Calu3 (cell line): ENCODE measurements around the gene KY. TPM values are rescaled to one million over a fixed set of nuclear protein-coding genes. Genes with fewer than 3 reads are reported as not detected.

Experiments
- BruUV-seq: library from RNA; stranded (reverse); fragments of 400-500 nt; replicated peaks from 2 replicates; lab custom pipeline; 2021; lab: Mats Ljungman, UMichigan
- CTCF ChIA-PET: fragments of 300-600 bp; sonication (Branson Sonifier 250); formaldehyde crosslinking; loops from one replicate; lab custom pipeline; 2022; ENCODE audit warnings: antibody characterized with exemption; lab: Charles Lee
- DNase-seq: peaks from one replicate; pipeline ENCODE4 v3.0.0; 2022
- H3K27ac Mint-ChIP-seq: one replicate; pipeline ENCODE4 v1.8.0; 2022; ENCODE audit warnings: mixed read lengths; ENCODE audit not compliant: unreplicated experiment
- H3K27me3 Mint-ChIP-seq: one replicate; pipeline ENCODE4 v1.8.0; 2022; ENCODE audit warnings: mixed read lengths; ENCODE audit not compliant: unreplicated experiment
- H3K36me3 Mint-ChIP-seq: one replicate; pipeline ENCODE4 v1.8.0; 2022; ENCODE audit warnings: mild to moderate bottlenecking, moderate library complexity, mixed read lengths; ENCODE audit not compliant: insufficient read depth, unreplicated experiment
- H3K4me1 Mint-ChIP-seq: one replicate; pipeline ENCODE4 v1.8.0; 2022; ENCODE audit warnings: mild to moderate bottlenecking, low read depth, mixed read lengths; ENCODE audit not compliant: unreplicated experiment
- H3K4me3 Mint-ChIP-seq: one replicate; pipeline ENCODE4 v1.8.0; 2022; ENCODE audit warnings: mild to moderate bottlenecking, low read depth, moderate library complexity, mixed read lengths; ENCODE audit not compliant: unreplicated experiment
- H3K9me3 Mint-ChIP-seq: one replicate; pipeline ENCODE4 v1.8.0; 2022; ENCODE audit warnings: low read depth, mixed read lengths; ENCODE audit not compliant: unreplicated experiment
- intact Hi-C: fragments of 100-400 bp; cut with micrococcal nuclease; formaldehyde crosslinking; loops from one replicate; pipeline ENCODE4 v1.10.0; 2022; ENCODE audit not compliant: unreplicated experiment
- total RNA-seq: library from RNA; stranded (reverse); gene quantifications from 2 replicates; pipeline ENCODE4 v1.2.3, GENCODE V29; 2022
- TF ChIP-seq, protein P1 (sequence below): fragments of 200-600 bp; IDR thresholded peaks from one replicate; pipeline ENCODE4 v1.8.0; 2022; ENCODE audit warnings: antibody characterized with exemption; ENCODE audit not compliant: unreplicated experiment

The KY gene
- total RNA-seq, 1 experiment from 2014 or later = not detected

DNA sequence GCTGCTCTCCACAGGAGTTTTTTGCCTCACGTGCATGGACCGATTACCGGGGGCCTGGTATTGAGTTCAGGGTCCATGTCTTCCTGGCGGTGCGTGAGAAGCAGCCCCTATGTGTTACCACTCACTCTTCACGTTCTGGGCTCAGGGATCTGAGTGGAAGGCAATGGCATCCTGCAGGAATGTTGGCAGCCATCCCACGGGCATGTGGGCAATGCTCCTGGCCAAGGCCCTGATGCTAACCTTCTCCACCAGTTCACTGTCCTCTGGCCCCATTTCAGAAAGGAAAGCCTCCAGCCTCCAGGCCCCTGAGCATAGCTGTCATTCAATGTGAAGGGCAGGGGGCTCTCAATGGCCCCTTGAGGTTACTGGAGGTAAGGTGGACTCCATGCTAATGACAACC is 43.0 kb upstream of the KY start:
- Mint-ChIP-seq H3K27me3 (peaks cover 82% of the 10 kb centered on the region), H3K4me1 (no peaks in the 10 kb centered on the region), H3K27ac (no peak overlapping the region), H3K4me3 (no peak overlapping the region), H3K36me3 (no peaks in the 10 kb centered on the region), H3K9me3 (no peaks in the 10 kb centered on the region)
- intact Hi-C loops = no loop called here
- CTCF ChIA-PET = no interaction called here
- no peak for DNase-seq
- no TSS peak for BruUV-seq
- TF ChIP-seq, protein P1, sequence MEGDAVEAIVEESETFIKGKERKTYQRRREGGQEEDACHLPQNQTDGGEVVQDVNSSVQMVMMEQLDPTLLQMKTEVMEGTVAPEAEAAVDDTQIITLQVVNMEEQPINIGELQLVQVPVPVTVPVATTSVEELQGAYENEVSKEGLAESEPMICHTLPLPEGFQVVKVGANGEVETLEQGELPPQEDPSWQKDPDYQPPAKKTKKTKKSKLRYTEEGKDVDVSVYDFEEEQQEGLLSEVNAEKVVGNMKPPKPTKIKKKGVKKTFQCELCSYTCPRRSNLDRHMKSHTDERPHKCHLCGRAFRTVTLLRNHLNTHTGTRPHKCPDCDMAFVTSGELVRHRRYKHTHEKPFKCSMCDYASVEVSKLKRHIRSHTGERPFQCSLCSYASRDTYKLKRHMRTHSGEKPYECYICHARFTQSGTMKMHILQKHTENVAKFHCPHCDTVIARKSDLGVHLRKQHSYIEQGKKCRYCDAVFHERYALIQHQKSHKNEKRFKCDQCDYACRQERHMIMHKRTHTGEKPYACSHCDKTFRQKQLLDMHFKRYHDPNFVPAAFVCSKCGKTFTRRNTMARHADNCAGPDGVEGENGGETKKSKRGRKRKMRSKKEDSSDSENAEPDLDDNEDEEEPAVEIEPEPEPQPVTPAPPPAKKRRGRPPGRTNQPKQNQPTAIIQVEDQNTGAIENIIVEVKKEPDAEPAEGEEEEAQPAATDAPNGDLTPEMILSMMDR = no peak

DNA sequence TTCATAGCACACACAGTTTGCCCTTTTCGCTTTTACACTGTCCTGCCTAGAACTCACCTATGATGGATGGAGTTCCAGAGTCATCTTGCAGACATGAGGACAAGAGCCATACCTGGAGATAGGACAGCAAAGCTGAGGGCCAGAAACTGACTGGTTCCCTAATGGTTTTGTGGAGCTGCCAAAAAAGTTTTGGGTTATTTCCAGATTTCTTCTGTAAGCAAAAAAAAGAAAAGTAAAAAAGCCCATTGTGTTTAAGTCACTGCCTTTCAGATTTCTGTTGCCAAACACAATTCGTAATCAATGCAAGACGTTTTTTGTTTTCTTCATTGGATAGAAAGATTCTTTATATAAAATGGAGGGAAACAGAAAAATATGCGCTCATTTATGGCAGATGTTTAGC is 42.4 kb upstream of the KY start:
- no peak overlapping the region for H3K27ac Mint-ChIP-seq
- CTCF ChIA-PET = no interaction called here
- H3K4me3 Mint-ChIP-seq = no peak overlapping the region
- H3K9me3 Mint-ChIP-seq = no peaks in the 10 kb centered on the region
- no peaks in the 10 kb centered on the region for H3K36me3 Mint-ChIP-seq
- no TSS peak for BruUV-seq
- DNase-seq = no peak
- H3K4me1 Mint-ChIP-seq = no peaks in the 10 kb centered on the region
- intact Hi-C loops = no loop called here
- peaks cover 82% of the 10 kb centered on the region for H3K27me3 Mint-ChIP-seq
- TF ChIP-seq, protein P1 = no peak

DNA sequence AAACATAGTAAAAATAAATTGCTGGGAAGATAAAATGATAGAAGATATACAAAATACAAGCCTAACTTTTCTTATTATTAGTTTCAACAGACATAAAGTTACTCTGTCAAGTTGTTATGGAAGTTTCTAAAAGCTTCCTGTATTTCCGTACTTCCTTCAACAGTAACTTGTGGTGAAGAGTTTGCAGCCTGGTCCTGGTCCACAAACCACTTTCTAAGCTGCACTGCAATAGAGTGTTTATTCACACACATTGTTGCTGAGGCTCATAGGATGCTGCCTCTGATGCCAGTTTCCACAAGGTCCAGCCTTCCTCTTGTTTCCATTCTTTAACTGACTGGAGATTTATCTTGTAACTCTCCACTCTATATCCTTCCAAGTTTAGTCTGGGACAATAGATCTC is 39.4 kb upstream of the KY start:
- H3K4me1 Mint-ChIP-seq = no peaks in the 10 kb centered on the region
- no peaks in the 10 kb centered on the region for H3K36me3 Mint-ChIP-seq
- TF ChIP-seq, protein P1 = no peak
- BruUV-seq = no TSS peak
- H3K27me3 Mint-ChIP-seq = peaks cover 81% of the 10 kb centered on the region
- no peak overlapping the region for H3K27ac Mint-ChIP-seq
- intact Hi-C loops = no loop called here
- DNase-seq = no peak
- no peak overlapping the region for H3K4me3 Mint-ChIP-seq
- CTCF ChIA-PET = interaction anchor here (1.3 to 1.5 kb wide), 2 partner anchors 8 to 9 kb away, joined by 3 to 5 read pairs; no protein-coding TSS in a partner anchor
- no peaks in the 10 kb centered on the region for H3K9me3 Mint-ChIP-seq

DNA sequence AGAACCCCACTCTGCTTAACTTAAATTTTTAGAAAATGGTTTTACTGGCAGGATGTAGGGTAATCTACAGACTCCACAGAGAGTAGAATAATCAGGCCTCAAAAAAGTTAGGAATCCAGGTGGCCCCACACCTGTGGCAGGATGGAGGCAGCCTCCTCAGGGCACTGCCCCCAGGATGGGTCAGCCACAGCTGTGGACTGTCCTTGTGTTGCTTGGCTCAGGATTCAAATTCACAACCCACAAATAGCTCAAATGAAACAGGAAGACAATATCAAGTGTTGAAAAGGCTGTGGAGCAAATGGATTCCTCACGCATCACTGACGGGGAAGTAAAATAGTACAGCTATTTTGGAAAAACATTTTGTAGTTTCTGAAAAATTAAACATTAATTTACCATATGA is 36.8 kb upstream of the KY start:
- CTCF ChIA-PET = no interaction called here
- intact Hi-C loops = no loop called here
- no peaks in the 10 kb centered on the region for H3K36me3 Mint-ChIP-seq
- no peak overlapping the region for H3K27ac Mint-ChIP-seq
- H3K4me1 Mint-ChIP-seq = no peaks in the 10 kb centered on the region
- BruUV-seq = no TSS peak
- H3K4me3 Mint-ChIP-seq = no peak overlapping the region
- no peak for DNase-seq
- H3K9me3 Mint-ChIP-seq = no peaks in the 10 kb centered on the region
- TF ChIP-seq, protein P1 = no peak
- H3K27me3 Mint-ChIP-seq = peaks cover 78% of the 10 kb centered on the region
